H1 (cell line): Measurements from ENCODE around the gene ARSI. TPM values are rescaled to one million over a fixed set of nuclear protein-coding genes. Genes with fewer than 3 reads are reported as not detected.

Experiments used
- CTCF ChIA-PET: fragments of 300-600 bp; sonication (Branson Sonifier 250); formaldehyde crosslinking; loops from one replicate; lab custom pipeline; 2021; ENCODE audit not compliant: partially characterized antibody; lab: Charles Lee
- POLR2A ChIA-PET: fragments of 300-600 bp; sonication (Branson Sonifier 250); formaldehyde crosslinking; loops from one replicate; lab custom pipeline; 2021; ENCODE audit warnings: inconsistent platforms; ENCODE audit not compliant: partially characterized antibody; lab: Charles Lee
- DNase-seq, 2 experiments: peaks; one replicate each; pipeline versions ENCODE4 v3.0.0 to v3.0.0-alpha.2; 2010 to 2022; ENCODE audit warnings: low spot score in 2 of 2, low read depth in 1 of 2, mixed read lengths in 1 of 2
- FAIRE-seq: peaks from 2 replicates; lab custom pipeline; 2011; peaks lifted over from hg19 to GRCh38; lab: Jason Lieb, UNC
- H2AFZ ChIP-seq: 2 replicates; pipeline ENCODE4 v1.8.1; 2012; ENCODE audit warnings: low read length, inconsistent platforms
- H2AK5ac ChIP-seq: 2 replicates; pipeline ENCODE4 v1.6.1; 2013; ENCODE audit warnings: low read depth, low read length
- H2BK120ac ChIP-seq: replicated peaks from 2 replicates; pipeline ENCODE3; 2013; ENCODE audit warnings: low read depth, low read length, inconsistent platforms
- H2BK12ac ChIP-seq: 2 replicates; pipeline ENCODE4 v1.6.1; 2013; ENCODE audit warnings: low read depth, low read length
- H2BK15ac ChIP-seq: 2 replicates; pipeline ENCODE4 v1.6.1; 2013; ENCODE audit warnings: low read length
- H2BK20ac ChIP-seq: 2 replicates; pipeline ENCODE4 v1.6.1; 2013; ENCODE audit warnings: low read length
- H2BK5ac ChIP-seq: 2 replicates; pipeline ENCODE4 v1.6.1; 2013; ENCODE audit warnings: low read depth, low read length
- H3K14ac ChIP-seq: 2 replicates; pipeline ENCODE4 v1.6.1; 2013; ENCODE audit warnings: inconsistent platforms; ENCODE audit not compliant: insufficient read length
- H3K18ac ChIP-seq: 2 replicates; pipeline ENCODE4 v1.6.1; 2013; ENCODE audit warnings: low read length; ENCODE audit errors: extremely low read depth
- H3K23ac ChIP-seq: 2 replicates; pipeline ENCODE4 v1.6.1; 2013; ENCODE audit warnings: inconsistent platforms; ENCODE audit not compliant: insufficient read length
- H3K23me2 ChIP-seq: 2 replicates; pipeline ENCODE4 v1.6.1; 2013; ENCODE audit warnings: low read depth, low read length
- H3K27ac ChIP-seq: 2 replicates; pipeline ENCODE4 v1.6.1; 2011; ENCODE audit warnings: low read depth, low read length, inconsistent platforms
- H3K27me3 ChIP-seq, 4 experiments: replicated peaks in 1 of 4; 1 replicate in 1 of 4; 2 replicates in 3 of 4; pipeline versions ENCODE4 v1.6.1 to v1.8.1; 2011 to 2013; ENCODE audit warnings: low read length in 3 of 4, mild to moderate bottlenecking in 3 of 4, inconsistent platforms in 2 of 4, mixed read lengths in 2 of 4, moderate library complexity in 1 of 4; ENCODE audit not compliant: control insufficient read depth in 3 of 4, insufficient read depth in 3 of 4; ENCODE audit errors: extremely low read depth in 1 of 4
- H3K36me3 ChIP-seq, 4 experiments: 2 replicates each; pipeline versions ENCODE4 v1.6.1 to v1.8.1; 2011 to 2013; ENCODE audit warnings: mild to moderate bottlenecking in 4 of 4, low read length in 3 of 4, moderate library complexity in 2 of 4, control low read depth in 1 of 4, inconsistent platforms in 1 of 4; ENCODE audit not compliant: insufficient read depth in 4 of 4, control insufficient read depth in 2 of 4
- H3K4ac ChIP-seq: replicated peaks from 2 replicates; pipeline ENCODE3; 2013; ENCODE audit warnings: low read length, low read depth, mixed read lengths, inconsistent platforms; ENCODE audit not compliant: insufficient read length
- H3K4me1 ChIP-seq, 4 experiments: replicated peaks in 1 of 4; 1 replicate in 1 of 4; 2 replicates in 3 of 4; pipeline versions ENCODE4 v1.6.1 to v1.8.1; 2011 to 2013; ENCODE audit warnings: low read length in 3 of 4, inconsistent platforms in 2 of 4, mixed read lengths in 1 of 4; ENCODE audit not compliant: insufficient read depth in 4 of 4, control insufficient read depth in 3 of 4
- H3K4me2 ChIP-seq, 2 experiments: 2 replicates each; pipeline versions ENCODE4 v1.6.1 to v1.8.1; 2011 to 2013; ENCODE audit warnings: low read depth in 2 of 2, low read length in 2 of 2, control low read depth in 1 of 2, inconsistent platforms in 1 of 2, mild to moderate bottlenecking in 1 of 2; ENCODE audit not compliant: insufficient read depth in 1 of 2
- H3K4me3 ChIP-seq, 4 experiments: fragments of 200-600, 300-600 bp in 1 of 4; sonication (generic), shearing (Covaris generic), sonication (Bioruptor Twin) in 1 of 4; 2 replicates each; pipeline versions ENCODE4 v1.5.1 to v1.8.1; 2011 to 2016; ENCODE audit warnings: low read length in 4 of 4, low read depth in 3 of 4, control low read depth in 2 of 4, inconsistent platforms in 2 of 4, mild to moderate bottlenecking in 2 of 4, mixed read lengths in 1 of 4, moderate library complexity in 1 of 4; ENCODE audit not compliant: insufficient read depth in 2 of 4; ENCODE audit errors: extremely low read depth in 1 of 4
- H3K56ac ChIP-seq: replicated peaks from 2 replicates; pipeline ENCODE3; 2013; ENCODE audit warnings: low read depth, mild to moderate bottlenecking, mixed read lengths, low read length, inconsistent platforms; ENCODE audit not compliant: insufficient read length
- H3K79me1 ChIP-seq: 2 replicates; pipeline ENCODE4 v1.6.1; 2013; ENCODE audit warnings: low read depth, low read length, control low read depth
- H3K79me2 ChIP-seq, 2 experiments: 2 replicates each; pipeline versions ENCODE4 v1.6.1 to v1.8.1; 2012 to 2013; ENCODE audit warnings: low read length in 2 of 2, mild to moderate bottlenecking in 2 of 2, inconsistent platforms in 1 of 2; ENCODE audit not compliant: insufficient read depth in 2 of 2, control insufficient read depth in 1 of 2
- H3K9ac ChIP-seq, 4 experiments: replicated peaks in 1 of 4; 1 replicate in 1 of 4; 2 replicates in 3 of 4; pipeline versions ENCODE4 v1.6.1 to v1.8.1; 2011 to 2013; ENCODE audit warnings: low read depth in 3 of 4, low read length in 3 of 4, control low read depth in 2 of 4, mild to moderate bottlenecking in 2 of 4, moderate library complexity in 2 of 4, inconsistent platforms in 1 of 4; ENCODE audit errors: extremely low read depth in 1 of 4
- H3K9me3 ChIP-seq, 2 experiments: 2 replicates each; pipeline versions ENCODE4 v1.6.1 to v1.8.1; 2012 to 2013; ENCODE audit warnings: mild to moderate bottlenecking in 2 of 2, moderate library complexity in 2 of 2, control low read depth in 1 of 2, inconsistent platforms in 1 of 2, low read depth in 1 of 2, low read length in 1 of 2, mixed read lengths in 1 of 2; ENCODE audit not compliant: insufficient read depth in 2 of 2
- H4K20me1 ChIP-seq, 2 experiments: replicated peaks in 1 of 2; 2 replicates each; pipeline versions ENCODE3 to v1.8.1; 2011 to 2013; ENCODE audit warnings: inconsistent platforms in 2 of 2, low read length in 2 of 2, mild to moderate bottlenecking in 1 of 2; ENCODE audit not compliant: insufficient read depth in 2 of 2, control insufficient read depth in 1 of 2
- H4K5ac ChIP-seq: 2 replicates; pipeline ENCODE4 v1.6.1; 2013; ENCODE audit warnings: low read length, low read depth, mixed read lengths, inconsistent platforms; ENCODE audit not compliant: insufficient read length
- H4K8ac ChIP-seq: 2 replicates; pipeline ENCODE4 v1.8.0; 2013; ENCODE audit warnings: mild to moderate bottlenecking, moderate library complexity, low read length, inconsistent platforms; ENCODE audit not compliant: insufficient read depth; ENCODE audit errors: extremely low read depth
- H4K91ac ChIP-seq: replicated peaks from 2 replicates; pipeline ENCODE3; 2013; ENCODE audit warnings: low read length, mixed read lengths, inconsistent platforms; ENCODE audit not compliant: insufficient read length
- BACH1 ChIP-seq: IDR thresholded peaks from 2 replicates; pipeline ENCODE4 v1.6.1; 2012; ENCODE audit warnings: low read length, improper control_type of control experiment
- CBX5 ChIP-seq: fragments of 300-800, 300-1000 bp; sonication (generic); IDR thresholded peaks from 2 replicates; pipeline ENCODE4 v1.7.1; 2016; ENCODE audit warnings: antibody characterized with exemption, low read length, low read depth
- CHD1 ChIP-seq: IDR thresholded peaks from 2 replicates; pipeline ENCODE4 v1.6.1; 2012; ENCODE audit warnings: low read depth, low read length, improper control_type of control experiment
- CTBP2 ChIP-seq: IDR thresholded peaks from 2 replicates; pipeline ENCODE4 v1.7.0; 2011; ENCODE audit warnings: borderline replicate concordance, mild to moderate bottlenecking, moderate library complexity, mixed read lengths, low read length; ENCODE audit not compliant: insufficient read depth, insufficient read length
- EZH2 ChIP-seq: fragments of 200-600 bp; sonication (generic); IDR thresholded peaks from 2 replicates; pipeline ENCODE4 v1.7.1; 2012; ENCODE audit warnings: low read depth, mild to moderate bottlenecking, moderate library complexity, low read length, inconsistent platforms; ENCODE audit not compliant: severe bottlenecking
- GABPA ChIP-seq: IDR thresholded peaks from 2 replicates; pipeline ENCODE4 v1.6.1; 2011; ENCODE audit warnings: mild to moderate bottlenecking, low read length, moderate library complexity, borderline replicate concordance; ENCODE audit not compliant: insufficient read depth
- JUN ChIP-seq: IDR thresholded peaks from 2 replicates; pipeline ENCODE4 v1.6.1; 2011; ENCODE audit warnings: low read depth, mild to moderate bottlenecking, improper control_type of control experiment, low read length
- KDM1A ChIP-seq: fragments of 200-600, 300-600 bp; sonication (generic); IDR thresholded peaks from 2 replicates; pipeline ENCODE4 v1.7.1; 2016; ENCODE audit warnings: mild to moderate bottlenecking, low read length, borderline replicate concordance
- NRF1 ChIP-seq: IDR thresholded peaks from 2 replicates; pipeline ENCODE4 v1.6.1; 2011; ENCODE audit warnings: mild to moderate bottlenecking, low read depth, low read length, improper control_type of control experiment
- RFX5 ChIP-seq: IDR thresholded peaks from 2 replicates; pipeline ENCODE4 v1.6.1; 2011; ENCODE audit warnings: low read depth, low read length, improper control_type of control experiment, borderline replicate concordance
- SIN3A ChIP-seq, 2 experiments: IDR thresholded peaks in 1 of 2; conservative IDR thresholded peaks in 1 of 2; 2 replicates each; pipeline ENCODE4 v1.6.1; 2011 to 2012; ENCODE audit warnings: low read length in 2 of 2, improper control_type of control experiment in 1 of 2, low read depth in 1 of 2, mild to moderate bottlenecking in 1 of 2
- SIX5 ChIP-seq: IDR thresholded peaks from 2 replicates; pipeline ENCODE4 v1.6.1; 2011; ENCODE audit warnings: mild to moderate bottlenecking, low read depth, low read length
- ZNF274 ChIP-seq: IDR thresholded peaks from 2 replicates; pipeline ENCODE4 v1.7.0; 2012; ENCODE audit warnings: low read length, borderline replicate concordance; ENCODE audit errors: extremely low read depth
- whole genome bisulfite sequencing, 2 experiments: shearing (Covaris generic) in 1 of 2; methylation state at CpG; one replicate each; pipeline versions ENCODE4 v1.1.6 to v1.1.7; 2013 to 2015; ENCODE audit warnings: low lambda C conversion rate in 2 of 2, mixed read lengths in 2 of 2, inconsistent platforms in 1 of 2, low coverage in 1 of 2, missing lambda C conversion rate in 1 of 2; ENCODE audit not compliant: insufficient replicate concordance in 2 of 2, insufficient coverage in 1 of 2, insufficient read length in 1 of 2; ENCODE audit errors: extremely low coverage in 1 of 2, missing lambda C conversion rate in 1 of 2; 5-methylcytosine and 5-hydroxymethylcytosine counted together
- polyA plus RNA-seq, 7 experiments: library from polyadenylated mRNA; depleted of rRNA in 3 of 7; stranded (reverse) in 5 of 7; unstranded in 2 of 7; fragments of >200 nt in 5 of 7; fragments of 200-250 nt in 2 of 7; gene quantifications; 1 replicate in 5 of 7; 2 replicates in 1 of 7; 4 replicates in 1 of 7; pipeline versions ENCODE4 v1.2.1 to v1.2.3, GENCODE V29; 2011 to 2013; ENCODE audit warnings: missing spikeins in 2 of 7, mixed read lengths in 2 of 7
- total RNA-seq: library from RNA; stranded (reverse); fragmentation: NEBNext Ultra II Directional; extraction: Animal tissue kit (Norgen Biotek cat#: 25700); gene quantifications from 2 replicates; pipeline ENCODE4 v1.2.1, GENCODE V29; 2021
- TF ChIP-seq, protein P1 (sequence below): IDR thresholded peaks from 2 replicates; pipeline ENCODE4 v1.6.1; 2012; ENCODE audit warnings: inconsistent platforms

The ARSI gene
- total and polyA plus RNA-seq, 2 of the 8 experiments (the other 6 are each of a cell fraction or from before 2014, with no cell fraction given), result 4.5 to 6.7 TPM

DNA sequence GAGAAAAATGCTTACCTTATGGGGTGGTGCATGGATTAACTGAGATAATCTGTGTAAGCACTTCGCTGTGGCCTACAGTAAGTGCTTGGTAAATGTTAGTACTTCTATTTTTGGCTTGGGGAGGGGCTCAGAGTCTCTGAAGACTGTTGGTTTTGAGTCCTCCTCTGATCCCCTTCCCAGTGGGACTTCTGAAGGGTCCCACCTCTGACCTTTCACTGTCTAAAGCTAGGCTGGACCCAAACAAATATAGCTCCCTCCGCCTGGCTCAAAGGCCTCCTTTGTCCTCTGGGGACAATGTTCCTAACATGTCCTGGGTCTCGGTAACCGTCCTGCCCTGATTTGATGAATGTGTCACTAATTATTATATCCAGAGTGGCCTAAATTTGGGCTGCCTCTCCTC is 47.9 kb downstream of the ARSI start:
- Histone ChIP-seq H3K23ac (no peak overlapping the region), H3K4me3 (no peak overlapping the region), H3K4me2 (no peak overlapping the region), H2BK12ac (no peak overlapping the region), H2BK120ac (no peak overlapping the region), H3K36me3 (no peaks in the 10 kb centered on the region), H3K23me2 (no peaks in the 10 kb centered on the region), H3K27me3 (no peaks in the 10 kb centered on the region; a peak in 2 of 7 replicates), H4K20me1 (no peaks in the 10 kb centered on the region), H4K5ac (no peak overlapping the region), H3K4ac (no peak overlapping the region), H4K91ac (no peak overlapping the region), H3K14ac (no peak overlapping the region), H3K79me2 (no peaks in the 10 kb centered on the region), H2BK5ac (no peak overlapping the region), H2AFZ (no peak overlapping the region), H2AK5ac (no peak overlapping the region), H3K4me1 (peaks cover 0 to 3% (median 1%) of the 10 kb centered on the region in 4 experiments; a peak in 3 of 7 replicates), H3K56ac (no peak overlapping the region), H3K9me3 (no peaks in the 10 kb centered on the region), H3K9ac (no peak overlapping the region), H2BK20ac (no peak overlapping the region), H3K18ac (no peak overlapping the region), H2BK15ac (no peak overlapping the region), H3K27ac (no peak overlapping the region), H3K79me1 (no peaks in the 10 kb centered on the region), H4K8ac (no peak overlapping the region)
- 93% methylated on average over 4 of the region's 4 CpGs; no CpG with 5 or more reads in 1 of the 2 experiments for WGBS, 2 experiments
- ChIA-PET POLR2A (interaction anchor here (0.5 to 1.3 kb wide), 4 partner anchors 8 to 190 kb away, joined by 3 to 4 read pairs (median 3); no protein-coding TSS in a partner anchor), CTCF (interaction anchor here (0.8 to 5.8 kb wide), 21 partner anchors 11 to 154 kb away, joined by 3 to 23 read pairs (median 4); partner anchors contain the start of gene SLC6A7)
- FAIRE-seq, result no peak
- no peak for DNase-seq
- no peak for TF ChIP-seq GABPA
- no peak for TF ChIP-seq SIN3A (conservative IDR thresholded peaks at IDR 0.05 in 1 of 2, IDR thresholded peaks at IDR 0.05 in 1 of 2; ENCODE audit: low read depth in 1 of 2, low read length in 2 of 2)
- TF ChIP-seq CBX5, result no peak
- TF ChIP-seq NRF1, result no peak
- TF ChIP-seq, protein P1, sequence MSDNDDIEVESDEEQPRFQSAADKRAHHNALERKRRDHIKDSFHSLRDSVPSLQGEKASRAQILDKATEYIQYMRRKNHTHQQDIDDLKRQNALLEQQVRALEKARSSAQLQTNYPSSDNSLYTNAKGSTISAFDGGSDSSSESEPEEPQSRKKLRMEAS, result no peak
- no peak for TF ChIP-seq EZH2
- no peak for TF ChIP-seq RFX5
- TF ChIP-seq SIX5, result no peak
- TF ChIP-seq JUN, result no peak
- no peak for TF ChIP-seq CHD1
- no peak for TF ChIP-seq BACH1
- TF ChIP-seq KDM1A, result no peak
- no peak for TF ChIP-seq CTBP2
- TF ChIP-seq ZNF274, result no peak
